Neural progenitor cell (in vitro differentiated cells): Measurements from ENCODE around the gene MOGAT3. TPM values are rescaled to one million over a fixed set of nuclear protein-coding genes. Genes with fewer than 3 reads are reported as not detected.

Source experiments
- DNase-seq: peaks from one replicate; pipeline ENCODE4 v3.0.0-alpha.2; 2016; ENCODE audit warnings: low spot score
- H2AFZ ChIP-seq: fragments of 200-600 bp; sonication (generic); replicated peaks from 2 replicates; pipeline ENCODE4 v1.6.1; 2016; ENCODE audit warnings: antibody characterized with exemption
- H3F3A ChIP-seq: fragments of 200-600 bp; sonication (generic); 2 replicates; pipeline ENCODE4 v1.6.1; 2016; ENCODE audit warnings: antibody characterized with exemption, low read depth
- H3K27ac ChIP-seq: fragments of 200-600 bp; sonication (generic); 2 replicates; pipeline ENCODE4 v1.5.1; 2016; ENCODE audit warnings: mild to moderate bottlenecking
- H3K27me3 ChIP-seq: fragments of 200-600 bp; sonication (generic); 2 replicates; pipeline ENCODE4 v1.6.1; 2016; ENCODE audit warnings: mild to moderate bottlenecking, moderate library complexity
- H3K36me3 ChIP-seq: fragments of 200-600 bp; sonication (generic); 2 replicates; pipeline ENCODE4 v1.5.1; 2016
- H3K4me1 ChIP-seq: fragments of 200-600 bp; sonication (generic); 2 replicates; pipeline ENCODE4 v1.6.1; 2016; ENCODE audit warnings: mixed run types
- H3K4me2 ChIP-seq: fragments of 200-600 bp; sonication (generic); 2 replicates; pipeline ENCODE4 v1.6.1; 2016
- H3K4me3 ChIP-seq: fragments of 200-600 bp; sonication (generic); 2 replicates; pipeline ENCODE4 v1.5.1; 2016
- H3K79me2 ChIP-seq: fragments of 200-600 bp; sonication (generic); 2 replicates; pipeline ENCODE4 v1.6.1; 2016; ENCODE audit warnings: low read depth
- H3K9ac ChIP-seq: fragments of 200-600 bp; sonication (generic); 2 replicates; pipeline ENCODE4 v1.6.1; 2016
- H3K9me3 ChIP-seq: fragments of 200-600 bp; sonication (generic); 2 replicates; pipeline ENCODE4 v1.5.1; 2016; ENCODE audit warnings: low read depth
- H4K20me1 ChIP-seq: fragments of 200-600 bp; sonication (generic); 2 replicates; pipeline ENCODE4 v1.6.1; 2016; ENCODE audit warnings: low read depth
- H3K27ac Mint-ChIP-seq: 3 replicates; pipeline ENCODE4 v1.8.0; 2021; ENCODE audit warnings: mixed read lengths
- H3K27me3 Mint-ChIP-seq: 2 replicates; pipeline ENCODE4 v1.8.0; 2022; ENCODE audit warnings: low read depth, mild to moderate bottlenecking, inconsistent platforms, moderate library complexity, mixed read lengths; ENCODE audit not compliant: insufficient read depth
- H3K36me3 Mint-ChIP-seq: 3 replicates; pipeline ENCODE4 v1.8.0; 2021; ENCODE audit warnings: mixed read lengths
- H3K4me1 Mint-ChIP-seq: 3 replicates; pipeline ENCODE4 v1.8.0; 2021; ENCODE audit warnings: mixed read lengths
- H3K4me3 Mint-ChIP-seq: 3 replicates; pipeline ENCODE4 v1.8.0; 2021; ENCODE audit warnings: mild to moderate bottlenecking, moderate library complexity, mixed read lengths
- H3K9me3 Mint-ChIP-seq: 3 replicates; pipeline ENCODE4 v1.8.0; 2020; ENCODE audit warnings: mixed read lengths
- EZH2 ChIP-seq: fragments of 200-600 bp; sonication (generic); IDR thresholded peaks from 2 replicates; pipeline ENCODE4 v1.6.1; 2017; ENCODE audit warnings: antibody characterized with exemption, mild to moderate bottlenecking, moderate library complexity
- EZH2phosphoT487 ChIP-seq: fragments of 200-600 bp; sonication (generic); IDR thresholded peaks from 2 replicates; pipeline ENCODE4 v1.6.1; 2017; ENCODE audit warnings: antibody characterized with exemption
- total RNA-seq: library from RNA; depleted of rRNA; stranded (reverse); fragments of >200 nt; gene quantifications from 2 replicates; pipeline ENCODE4 v1.2.3, GENCODE V29; 2015; ENCODE audit warnings: low replicate concordance
- TF ChIP-seq, protein P1 (sequence below): fragments of 200-600 bp; sonication (generic); IDR thresholded peaks from 2 replicates; pipeline ENCODE4 v1.5.1; 2017; ENCODE audit warnings: antibody characterized with exemption, mild to moderate bottlenecking

MOGAT3 gene
- total RNA-seq, 1 donor from 2014 or later, result not detected

DNA sequence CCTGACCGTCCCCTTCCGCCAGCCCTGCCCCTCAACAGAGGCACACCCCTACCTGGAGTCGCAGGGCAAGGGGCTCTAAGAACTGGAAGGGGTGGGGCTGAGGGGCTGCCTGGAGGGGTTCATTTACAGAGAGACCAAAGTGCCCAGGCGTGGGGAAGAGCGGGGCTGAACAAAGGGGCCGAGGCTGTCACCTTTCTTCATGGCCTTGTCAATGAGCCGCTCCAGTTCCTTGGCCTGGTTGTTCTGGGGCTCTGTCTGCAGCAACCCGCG, 39.0 kb upstream of the MOGAT3 start:
- H2AFZ ChIP-seq, result no peak overlapping the region
- no peak overlapping the region for H3K4me3 ChIP-seq
- no peaks in the 10 kb centered on the region for H3K9me3 ChIP-seq
- Mint-ChIP-seq H3K9me3 (no peaks in the 10 kb centered on the region), H3K27ac (no peak overlapping the region), H3K27me3 (peaks cover 4% of the 10 kb centered on the region), H3K4me1 (peaks cover 7% of the 10 kb centered on the region), H3K36me3 (no peaks in the 10 kb centered on the region), H3K4me3 (no peak overlapping the region)
- TF ChIP-seq, protein P1, sequence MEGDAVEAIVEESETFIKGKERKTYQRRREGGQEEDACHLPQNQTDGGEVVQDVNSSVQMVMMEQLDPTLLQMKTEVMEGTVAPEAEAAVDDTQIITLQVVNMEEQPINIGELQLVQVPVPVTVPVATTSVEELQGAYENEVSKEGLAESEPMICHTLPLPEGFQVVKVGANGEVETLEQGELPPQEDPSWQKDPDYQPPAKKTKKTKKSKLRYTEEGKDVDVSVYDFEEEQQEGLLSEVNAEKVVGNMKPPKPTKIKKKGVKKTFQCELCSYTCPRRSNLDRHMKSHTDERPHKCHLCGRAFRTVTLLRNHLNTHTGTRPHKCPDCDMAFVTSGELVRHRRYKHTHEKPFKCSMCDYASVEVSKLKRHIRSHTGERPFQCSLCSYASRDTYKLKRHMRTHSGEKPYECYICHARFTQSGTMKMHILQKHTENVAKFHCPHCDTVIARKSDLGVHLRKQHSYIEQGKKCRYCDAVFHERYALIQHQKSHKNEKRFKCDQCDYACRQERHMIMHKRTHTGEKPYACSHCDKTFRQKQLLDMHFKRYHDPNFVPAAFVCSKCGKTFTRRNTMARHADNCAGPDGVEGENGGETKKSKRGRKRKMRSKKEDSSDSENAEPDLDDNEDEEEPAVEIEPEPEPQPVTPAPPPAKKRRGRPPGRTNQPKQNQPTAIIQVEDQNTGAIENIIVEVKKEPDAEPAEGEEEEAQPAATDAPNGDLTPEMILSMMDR, result no peak
- TF ChIP-seq EZH2phosphoT487 (no peak), EZH2 (no peak)
- H3K9ac ChIP-seq, result no peak overlapping the region
- H3K27me3 ChIP-seq, result no peaks in the 10 kb centered on the region
- H3K36me3 ChIP-seq, result no peaks in the 10 kb centered on the region
- no peak for DNase-seq
- no peak overlapping the region for H3K27ac ChIP-seq
- H4K20me1 ChIP-seq, result peaks cover 11% of the 10 kb centered on the region
- no peaks in the 10 kb centered on the region for H3K4me1 ChIP-seq
- peaks cover 22% of the 10 kb centered on the region for H3K79me2 ChIP-seq
- H3K4me2 ChIP-seq, result no peak overlapping the region
- peaks cover 3% of the 10 kb centered on the region for H3F3A ChIP-seq

DNA sequence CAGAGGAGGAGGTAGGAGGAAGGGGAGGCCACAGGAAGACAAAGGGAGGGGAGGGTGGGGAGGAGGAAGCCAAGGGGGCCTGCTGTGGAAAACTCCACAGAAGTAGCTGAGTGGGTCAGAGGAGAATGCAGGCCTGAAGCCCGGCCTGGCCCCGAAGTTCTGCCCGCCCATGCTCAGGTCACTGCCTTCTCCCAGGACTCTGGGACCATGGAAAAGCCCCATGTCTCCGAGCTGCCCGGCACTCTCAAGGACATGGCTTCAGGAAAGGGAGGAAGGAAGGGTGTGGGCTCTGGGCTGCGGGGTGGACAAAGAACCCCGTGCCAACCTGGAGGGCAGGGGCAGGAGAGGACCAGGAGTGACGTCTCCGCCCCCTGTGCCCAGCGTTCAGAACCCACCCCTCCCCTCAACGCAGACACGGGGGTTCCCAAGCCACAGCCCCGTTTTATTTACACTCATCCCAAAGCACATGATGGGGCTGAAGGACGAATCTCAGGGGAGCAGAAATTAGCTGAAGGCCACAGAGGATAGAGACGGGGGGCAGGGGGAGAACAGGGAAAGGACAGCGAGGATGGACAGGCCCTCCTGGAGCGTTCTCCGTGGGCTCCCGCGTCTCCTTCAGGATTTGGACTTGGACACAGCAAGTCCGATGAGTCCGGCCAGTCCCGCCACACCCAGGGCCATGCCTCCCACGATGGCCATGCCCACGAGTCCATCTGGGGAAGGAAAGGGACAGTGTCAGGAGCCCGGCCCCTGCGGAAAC, 38.5 kb upstream of the MOGAT3 start:
- Mint-ChIP-seq H3K4me1 (peaks cover 9% of the 10 kb centered on the region), H3K27me3 (peaks cover 4% of the 10 kb centered on the region), H3K36me3 (no peaks in the 10 kb centered on the region), H3K9me3 (no peaks in the 10 kb centered on the region), H3K27ac (no peak overlapping the region), H3K4me3 (no peak overlapping the region)
- Histone ChIP-seq H3K4me3 (no peak overlapping the region), H3K79me2 (peaks cover 22% of the 10 kb centered on the region), H3K27ac (no peak overlapping the region), H3K36me3 (no peaks in the 10 kb centered on the region), H3K4me1 (no peaks in the 10 kb centered on the region), H4K20me1 (peaks cover 12% of the 10 kb centered on the region), H3K4me2 (no peak overlapping the region), H2AFZ (no peak overlapping the region), H3K27me3 (no peaks in the 10 kb centered on the region), H3K9ac (no peak overlapping the region), H3K9me3 (no peaks in the 10 kb centered on the region), H3F3A (peaks cover 4% of the 10 kb centered on the region)
- TF ChIP-seq, protein P1, result no peak
- TF ChIP-seq EZH2phosphoT487 (no peak), EZH2 (no peak)
- DNase-seq, result no peak

DNA sequence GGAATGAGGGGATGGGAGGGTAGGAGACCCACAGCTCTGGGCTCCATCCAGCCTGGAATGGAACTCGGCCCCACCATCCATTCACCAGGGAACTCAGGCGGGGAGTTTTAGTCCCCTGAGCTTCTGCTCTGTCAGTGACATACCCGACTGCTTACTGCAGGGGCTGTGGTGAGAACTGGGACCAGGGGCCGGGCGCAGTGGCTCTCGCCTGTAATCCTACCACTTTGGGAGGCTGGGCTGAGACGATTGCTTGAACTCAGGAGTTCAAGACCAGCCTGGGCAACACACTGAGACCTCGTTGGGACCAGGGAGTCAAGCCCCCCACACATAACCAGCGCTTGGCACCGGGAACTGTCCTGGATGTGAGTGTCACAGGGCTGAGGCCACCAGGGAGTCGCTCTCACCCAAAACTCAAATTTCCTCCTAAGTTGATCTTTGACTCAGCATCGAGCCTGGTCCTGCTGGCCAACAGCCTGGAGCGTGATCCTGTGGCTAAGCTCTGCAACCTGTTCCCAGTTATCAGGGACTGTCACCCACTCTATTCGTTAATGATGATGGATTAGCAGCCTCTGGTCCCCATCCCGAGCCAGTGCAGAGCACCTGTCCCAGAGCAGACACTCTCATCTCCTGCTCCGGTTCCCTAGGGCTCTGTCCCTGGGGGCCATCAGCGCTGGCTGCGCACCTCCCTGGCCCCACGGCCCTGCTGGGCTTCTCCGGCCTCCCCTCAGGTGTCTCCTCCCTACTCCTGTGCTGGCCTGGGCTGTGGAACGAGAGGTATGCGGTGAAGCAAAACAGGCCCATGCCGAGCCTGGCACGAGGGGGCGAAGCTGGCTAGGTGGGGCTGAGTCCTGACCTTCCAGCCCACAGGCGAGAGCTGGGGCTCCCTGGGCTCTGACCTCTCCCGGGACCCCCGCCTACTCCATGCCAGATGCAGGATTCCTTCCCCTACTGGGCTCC, 37.7 kb upstream of the MOGAT3 start:
- H3K36me3 Mint-ChIP-seq, result no peaks in the 10 kb centered on the region
- Histone ChIP-seq H2AFZ (no peak overlapping the region), H3K9ac (no peak overlapping the region), H3K27me3 (no peaks in the 10 kb centered on the region), H3K36me3 (no peaks in the 10 kb centered on the region), H3F3A (peaks cover 4% of the 10 kb centered on the region), H3K79me2 (peaks cover 16% of the 10 kb centered on the region), H3K4me3 (no peak overlapping the region), H3K4me2 (no peak overlapping the region), H3K27ac (no peak overlapping the region), H4K20me1 (peaks cover 5% of the 10 kb centered on the region), H3K4me1 (no peaks in the 10 kb centered on the region), H3K9me3 (no peaks in the 10 kb centered on the region)
- H3K4me3 Mint-ChIP-seq, result no peak overlapping the region
- H3K27ac Mint-ChIP-seq, result peak overlapping the region; percentile 74
- peaks cover 4% of the 10 kb centered on the region for H3K27me3 Mint-ChIP-seq
- no peak for DNase-seq
- H3K4me1 Mint-ChIP-seq, result peaks cover 4% of the 10 kb centered on the region
- no peaks in the 10 kb centered on the region for H3K9me3 Mint-ChIP-seq
- TF ChIP-seq, protein P1, result no peak
- TF ChIP-seq EZH2phosphoT487 (no peak), EZH2 (no peak)
